GM19193 (cell line): Measurements from ENCODE around the gene CMTM2.
A peak's percentile ranks its signal among the peaks of the same experiment; 100 is the strongest.

Experiments
- POLR2A ChIP-seq: IDR thresholded peaks from 4 replicates; pipeline ENCODE4 v1.6.1; 2011; ENCODE audit not compliant: insufficient read depth, insufficient read length; ENCODE audit errors: extremely low read depth

The CMTM2 gene

DNA sequence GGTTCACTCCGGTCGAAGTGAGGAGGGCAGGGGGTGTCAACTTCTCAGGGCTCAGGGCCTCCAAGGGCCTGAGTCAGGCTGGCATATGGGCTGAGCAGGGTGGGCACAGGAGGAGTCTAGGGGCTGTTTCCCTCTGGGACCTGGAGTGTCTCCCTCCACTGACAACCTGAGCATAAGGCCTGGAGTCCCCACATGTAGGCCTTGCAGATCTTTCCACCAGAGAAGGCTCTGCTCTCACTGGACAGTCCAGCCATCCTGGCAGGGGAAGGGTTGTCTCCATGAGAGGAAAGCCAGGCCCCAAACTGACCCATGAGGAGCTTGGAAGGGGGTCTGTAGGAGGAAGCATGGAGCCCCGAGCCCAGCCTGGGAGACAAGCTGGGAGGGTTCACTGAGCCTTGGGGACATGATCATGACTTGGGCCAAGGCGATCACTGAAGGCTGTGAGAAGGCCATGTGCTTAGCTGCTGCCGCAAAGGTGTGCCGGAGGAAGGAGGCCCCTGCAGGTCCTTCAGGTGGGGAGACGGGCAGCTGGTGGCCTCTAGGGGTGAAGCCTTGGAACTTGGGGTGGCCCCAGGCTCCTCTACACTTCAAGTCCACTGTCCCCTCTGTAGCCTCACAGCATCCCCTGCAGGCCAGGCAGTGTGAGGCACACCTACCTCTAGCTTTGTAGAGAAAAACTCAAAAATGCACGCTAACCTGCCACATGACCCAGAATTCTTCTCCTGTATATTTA, 9.9 kb downstream of the CMTM2 start:
- TF ChIP-seq POLR2A = no peak

DNA sequence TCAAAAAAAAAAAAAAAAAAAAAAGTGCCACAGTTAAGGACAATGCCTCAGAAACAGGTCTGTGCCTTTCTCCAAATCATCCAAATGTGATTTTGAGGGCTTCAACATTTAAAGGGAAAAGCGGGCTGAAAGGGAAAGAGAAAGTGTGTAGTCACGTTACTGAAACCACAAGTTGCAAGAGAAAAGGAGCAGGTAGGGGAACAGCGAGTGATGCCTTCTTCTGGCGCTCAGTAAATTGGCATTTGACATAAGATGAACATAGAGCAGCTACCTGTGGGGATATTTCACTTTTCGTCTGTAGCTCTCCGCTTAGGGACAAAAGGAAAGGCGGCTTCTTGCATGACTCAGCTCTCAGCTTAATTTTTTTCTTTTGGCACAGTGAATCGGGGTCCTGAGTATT, 11.1 kb downstream of the CMTM2 start:
- no peak for TF ChIP-seq POLR2A

DNA sequence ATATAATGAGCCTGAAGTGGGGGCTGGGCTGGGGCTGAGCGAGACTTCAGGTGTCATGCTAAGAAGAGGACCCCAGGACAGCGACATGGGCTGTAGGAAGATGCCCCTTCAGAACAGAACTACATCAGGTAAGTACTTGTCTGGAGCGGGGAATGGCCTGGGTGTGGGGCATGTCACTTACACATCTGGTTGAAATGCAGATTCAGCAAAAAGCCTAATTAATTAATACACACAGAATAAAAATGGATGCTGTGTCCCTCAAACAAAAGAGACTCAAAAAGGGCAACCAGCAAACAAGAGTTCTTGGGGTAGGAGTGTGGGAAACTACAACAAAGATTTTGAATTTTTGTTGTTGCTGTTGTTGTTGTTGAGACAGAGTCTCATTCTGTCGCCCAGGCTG, 11.8 kb downstream of the CMTM2 start:
- no peak for TF ChIP-seq POLR2A

GRCh38 chr16:66592241-66592640, 13.0 kb downstream of the CMTM2 start:
- no peak for TF ChIP-seq POLR2A

GRCh38 chr16:66592814-66593213, 13.6 kb downstream of the CMTM2 start:
- TF ChIP-seq POLR2A = no peak

DNA sequence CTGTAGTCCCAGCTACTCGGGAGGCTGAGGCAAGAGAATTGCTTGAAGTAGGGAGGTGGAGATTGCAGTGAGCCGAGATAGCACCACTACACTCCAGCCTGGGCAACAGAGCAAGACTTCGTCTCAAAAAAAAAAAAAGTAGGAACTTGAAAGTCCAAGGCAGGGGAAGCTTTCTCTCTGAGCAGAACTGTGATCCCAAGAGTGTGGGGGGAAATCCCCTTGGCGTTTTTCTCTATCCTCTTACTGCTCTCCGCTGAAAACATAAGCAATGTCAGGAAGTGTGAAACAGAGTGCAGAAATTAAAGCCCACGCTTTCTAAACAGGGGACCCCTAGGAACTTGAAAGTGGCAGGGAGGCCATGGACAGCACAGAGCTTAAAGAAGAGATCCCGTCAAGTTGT, 15.5 kb downstream of the CMTM2 start:
- no peak for TF ChIP-seq POLR2A

DNA sequence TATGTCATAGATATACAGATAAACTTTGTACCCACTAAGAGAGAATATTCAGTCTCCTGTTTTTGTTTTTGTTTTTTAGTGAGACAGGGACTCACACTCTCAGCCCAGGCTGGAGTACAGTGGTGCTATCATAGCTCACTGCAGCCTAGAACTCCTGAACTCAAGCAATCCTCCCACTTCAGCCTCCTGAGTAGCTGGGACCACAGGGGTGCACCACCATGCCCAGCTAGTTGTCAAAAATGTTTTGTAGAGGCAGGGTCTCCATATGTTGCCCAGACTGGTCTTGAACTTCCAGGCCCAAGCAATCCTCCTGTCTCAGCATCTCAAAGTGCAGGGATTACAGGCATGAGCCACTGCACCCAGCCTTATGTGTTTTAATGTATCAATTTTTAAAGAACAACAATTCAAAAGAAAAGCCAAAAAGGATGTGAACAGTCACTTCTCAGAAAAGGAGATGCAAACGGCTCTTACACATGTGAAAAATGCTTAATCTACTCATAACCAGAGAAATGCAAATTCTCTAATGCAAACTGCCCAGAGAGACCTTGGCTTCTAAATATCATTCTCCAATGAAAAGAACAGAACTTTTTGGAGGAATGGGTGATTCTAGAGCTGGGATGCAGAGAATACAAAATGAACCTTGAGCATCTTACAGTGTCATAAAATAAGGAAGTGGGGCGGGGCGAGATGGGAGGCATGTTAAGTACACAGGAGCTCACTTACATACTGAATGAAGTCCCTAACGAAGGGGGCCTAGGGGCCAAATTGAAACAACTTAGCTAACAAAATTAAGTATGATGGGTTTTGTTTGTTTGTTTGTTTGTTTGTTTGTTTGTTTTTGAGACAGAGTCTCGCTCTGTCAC, 18.0 kb downstream of the CMTM2 start:
- no peak for TF ChIP-seq POLR2A

GRCh38 chr16:66598111-66598510, 18.8 kb downstream of the CMTM2 start:
- TF ChIP-seq POLR2A = no peak

DNA sequence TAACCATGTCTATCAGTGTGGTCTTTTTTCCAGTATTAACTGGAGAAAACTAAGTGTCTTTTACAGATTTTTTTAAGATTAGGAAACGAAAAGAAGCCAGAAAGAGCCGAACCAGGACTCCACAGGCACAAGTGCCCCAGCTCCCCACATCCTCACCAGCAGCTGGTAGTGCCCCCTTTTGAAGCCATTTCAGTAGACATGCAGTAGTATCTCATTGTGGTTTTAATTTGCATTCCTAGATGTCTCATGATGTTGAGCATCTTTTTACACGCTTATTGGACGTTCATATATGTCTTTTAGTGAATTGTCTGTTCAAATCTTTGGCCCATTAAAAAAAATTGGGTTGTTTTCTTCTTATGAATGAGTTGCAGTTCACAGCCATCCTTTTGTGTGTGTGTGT, 20.5 kb downstream of the CMTM2 start:
- no peak for TF ChIP-seq POLR2A

- no peak for TF ChIP-seq POLR2A
Observed at GRCh38 chr16:66600477-66600876, 21.2 kb downstream of the CMTM2 start.

- TF ChIP-seq POLR2A = no peak
Observed at GRCh38 chr16:66601471-66601870, 22.2 kb downstream of the CMTM2 start.

GRCh38 chr16:66603537-66604375, 24.5 kb downstream of the CMTM2 start:
- peak; percentile 48 for TF ChIP-seq POLR2A

DNA sequence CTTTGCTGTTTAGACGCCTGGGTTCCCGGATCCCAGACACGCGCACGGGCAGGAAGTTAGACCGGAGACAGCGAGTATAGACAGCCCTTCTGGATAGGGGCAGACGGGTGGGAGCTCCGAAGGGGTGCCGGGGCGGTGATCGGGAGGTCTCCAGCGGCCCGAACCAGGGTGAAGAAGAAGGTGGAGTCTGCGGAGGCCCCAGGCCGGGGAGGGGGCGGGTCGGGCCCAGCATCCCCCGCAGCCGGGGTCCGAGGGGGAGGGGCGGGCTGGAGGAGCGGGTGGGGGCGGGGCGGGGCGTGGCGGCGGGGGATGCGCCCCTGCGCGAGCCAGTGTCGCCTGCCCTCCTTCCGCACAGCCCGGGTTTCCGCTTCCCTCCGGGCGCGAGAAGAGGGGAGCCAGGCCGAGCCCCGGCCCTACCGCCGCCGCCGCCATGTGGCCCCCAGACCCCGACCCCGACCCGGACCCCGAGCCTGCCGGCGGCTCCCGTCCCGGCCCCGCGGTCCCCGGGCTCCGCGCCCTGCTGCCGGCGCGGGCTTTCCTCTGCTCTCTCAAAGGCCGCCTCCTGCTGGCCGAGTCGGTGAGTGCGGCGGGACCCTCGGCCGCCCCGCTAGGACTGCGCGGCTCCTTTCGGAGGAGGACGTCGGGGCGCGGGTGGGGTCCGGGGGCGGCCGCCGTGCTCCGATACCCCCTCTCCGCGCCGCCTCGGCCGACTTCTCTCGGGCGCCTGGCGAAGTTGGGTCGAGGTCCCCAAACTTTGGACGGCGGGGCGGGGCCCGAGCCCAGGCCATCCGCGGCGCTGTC, 25.3 kb downstream of the CMTM2 start, which contains the start of gene CMTM3:
Gene CMTM3 (plus strand): TSS at position 329 of the 801 bp plus-strand sequence. CDS start 102 bp downstream, at position 431.
- TF ChIP-seq POLR2A = peak; percentile 35
